ENCODE measurements around the gene LONRF2. TPM values are rescaled to one million over a fixed set of nuclear protein-coding genes. Genes with fewer than 3 reads are reported as not detected.
"Not testable (repeated sequence)": the region's sequence is repeated elsewhere in the genome, so short reads cannot be mapped to it uniquely, and the experiment has no call there.

LONRF2 gene
- polyA plus RNA-seq, 3 donors = 1.9 to 4.1 (median 3.4) TPM

GRCh38 chr2:100254646-100255210, 67.6 kb downstream of the LONRF2 start:
- no peak for DNase-seq

GRCh38 chr2:100253786-100254185, 68.5 kb downstream of the LONRF2 start:
- no peak for DNase-seq

GRCh38 chr2:100252811-100253698, 69.2 kb downstream of the LONRF2 start:
- DNase-seq = no peak

- no peak for DNase-seq
Observed at GRCh38 chr2:100250645-100251044, 71.7 kb downstream of the LONRF2 start.

- DNase-seq = no peak
Observed at GRCh38 chr2:100248971-100249370, 73.3 kb downstream of the LONRF2 start.

GRCh38 chr2:100248556-100248955, 73.7 kb downstream of the LONRF2 start:
- DNase-seq = not testable (repeated sequence)

GRCh38 chr2:100248044-100248330, 74.3 kb downstream of the LONRF2 start:
- no peak for DNase-seq

GRCh38 chr2:100247256-100248043, 74.9 kb downstream of the LONRF2 start:
- DNase-seq = no peak

GRCh38 chr2:100246163-100247145, 75.8 kb downstream of the LONRF2 start:
- no peak for DNase-seq

GRCh38 chr2:100245681-100246080, 76.6 kb downstream of the LONRF2 start:
- DNase-seq = no peak

- DNase-seq = no peak
Observed at GRCh38 chr2:100244881-100245605, 77.3 kb downstream of the LONRF2 start.

GRCh38 chr2:100243631-100244030, 78.7 kb downstream of the LONRF2 start:
- DNase-seq = no peak

- DNase-seq = peak; percentile 67
Observed at GRCh38 chr2:100242891-100243619, 79.2 kb downstream of the LONRF2 start.

GRCh38 chr2:100242476-100242875, 79.8 kb downstream of the LONRF2 start:
- no peak for DNase-seq

- DNase-seq = no peak
Observed at GRCh38 chr2:100241236-100241635, 81.1 kb downstream of the LONRF2 start.

GRCh38 chr2:100240386-100240785, 81.9 kb downstream of the LONRF2 start:
- no peak for DNase-seq

GRCh38 chr2:100239486-100240210, 82.7 kb downstream of the LONRF2 start:
- DNase-seq = peak; percentile 75

- no peak for DNase-seq
Observed at GRCh38 chr2:100238471-100238870, 83.8 kb downstream of the LONRF2 start.

- DNase-seq = no peak
Observed at GRCh38 chr2:100237770-100238169, 84.5 kb downstream of the LONRF2 start.
